Measurements from ENCODE around the gene EPHX1. TPM values are rescaled to one million over a fixed set of nuclear protein-coding genes. Genes with fewer than 3 reads are reported as not detected.

Gene EPHX1
- total and polyA plus RNA-seq, 2 of the 8 experiments (the other 6 are each of a cell fraction or from before 2014, with no cell fraction given), result 45.3 to 79.1 TPM

DNA sequence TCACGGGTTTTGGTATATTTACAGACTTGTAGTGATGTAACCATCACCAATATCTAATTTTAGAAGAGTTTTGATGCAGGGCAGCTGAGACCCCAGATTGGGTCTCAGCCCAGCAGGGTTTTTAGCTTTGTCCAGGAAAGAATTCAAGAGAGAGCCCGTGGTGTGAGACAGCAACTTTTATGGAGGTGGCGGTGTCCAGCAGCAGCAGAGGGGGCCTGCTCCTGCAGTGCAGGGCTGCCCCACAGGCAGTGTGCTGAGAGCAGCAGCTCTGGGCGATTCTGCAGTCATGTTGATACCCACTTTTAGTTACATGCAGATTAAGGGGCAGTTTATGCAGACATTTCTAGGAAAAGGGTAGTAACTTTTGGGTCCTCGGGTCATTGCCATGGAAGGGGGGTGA lies 1.8 kb upstream of the EPHX1 start (continued):
- TF ChIP-seq, protein P1, sequence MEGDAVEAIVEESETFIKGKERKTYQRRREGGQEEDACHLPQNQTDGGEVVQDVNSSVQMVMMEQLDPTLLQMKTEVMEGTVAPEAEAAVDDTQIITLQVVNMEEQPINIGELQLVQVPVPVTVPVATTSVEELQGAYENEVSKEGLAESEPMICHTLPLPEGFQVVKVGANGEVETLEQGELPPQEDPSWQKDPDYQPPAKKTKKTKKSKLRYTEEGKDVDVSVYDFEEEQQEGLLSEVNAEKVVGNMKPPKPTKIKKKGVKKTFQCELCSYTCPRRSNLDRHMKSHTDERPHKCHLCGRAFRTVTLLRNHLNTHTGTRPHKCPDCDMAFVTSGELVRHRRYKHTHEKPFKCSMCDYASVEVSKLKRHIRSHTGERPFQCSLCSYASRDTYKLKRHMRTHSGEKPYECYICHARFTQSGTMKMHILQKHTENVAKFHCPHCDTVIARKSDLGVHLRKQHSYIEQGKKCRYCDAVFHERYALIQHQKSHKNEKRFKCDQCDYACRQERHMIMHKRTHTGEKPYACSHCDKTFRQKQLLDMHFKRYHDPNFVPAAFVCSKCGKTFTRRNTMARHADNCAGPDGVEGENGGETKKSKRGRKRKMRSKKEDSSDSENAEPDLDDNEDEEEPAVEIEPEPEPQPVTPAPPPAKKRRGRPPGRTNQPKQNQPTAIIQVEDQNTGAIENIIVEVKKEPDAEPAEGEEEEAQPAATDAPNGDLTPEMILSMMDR (IDR thresholded peaks at IDR 0.05; ENCODE audit: control extremely low read depth in 1 of 3, insufficient read depth in 1 of 3, low read depth in 1 of 3, low read length in 3 of 3), result no peak
- TF ChIP-seq, protein P2, sequence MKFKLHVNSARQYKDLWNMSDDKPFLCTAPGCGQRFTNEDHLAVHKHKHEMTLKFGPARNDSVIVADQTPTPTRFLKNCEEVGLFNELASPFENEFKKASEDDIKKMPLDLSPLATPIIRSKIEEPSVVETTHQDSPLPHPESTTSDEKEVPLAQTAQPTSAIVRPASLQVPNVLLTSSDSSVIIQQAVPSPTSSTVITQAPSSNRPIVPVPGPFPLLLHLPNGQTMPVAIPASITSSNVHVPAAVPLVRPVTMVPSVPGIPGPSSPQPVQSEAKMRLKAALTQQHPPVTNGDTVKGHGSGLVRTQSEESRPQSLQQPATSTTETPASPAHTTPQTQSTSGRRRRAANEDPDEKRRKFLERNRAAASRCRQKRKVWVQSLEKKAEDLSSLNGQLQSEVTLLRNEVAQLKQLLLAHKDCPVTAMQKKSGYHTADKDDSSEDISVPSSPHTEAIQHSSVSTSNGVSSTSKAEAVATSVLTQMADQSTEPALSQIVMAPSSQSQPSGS (IDR thresholded peaks at IDR 0.05; ENCODE audit: low read length), result no peak
- TF ChIP-seq KDM5A (IDR thresholded peaks at IDR 0.05; ENCODE audit: low read length) (no peak), TCF12 (IDR thresholded peaks at IDR 0.05; ENCODE audit: low read depth, low read length) (no peak), NANOG (IDR thresholded peaks at IDR 0.05; ENCODE audit: insufficient read depth, low read depth, low read length, poor library complexity, severe bottlenecking) (no peak), ASH2L (IDR thresholded peaks at IDR 0.05; ENCODE audit: low read length) (no peak), GABPA (IDR thresholded peaks at IDR 0.05; ENCODE audit: borderline replicate concordance, insufficient read depth, low read length) (no peak), CHD1 (IDR thresholded peaks at IDR 0.05; ENCODE audit: low read depth, low read length) (no peak)
- TF ChIP-seq, protein P3, sequence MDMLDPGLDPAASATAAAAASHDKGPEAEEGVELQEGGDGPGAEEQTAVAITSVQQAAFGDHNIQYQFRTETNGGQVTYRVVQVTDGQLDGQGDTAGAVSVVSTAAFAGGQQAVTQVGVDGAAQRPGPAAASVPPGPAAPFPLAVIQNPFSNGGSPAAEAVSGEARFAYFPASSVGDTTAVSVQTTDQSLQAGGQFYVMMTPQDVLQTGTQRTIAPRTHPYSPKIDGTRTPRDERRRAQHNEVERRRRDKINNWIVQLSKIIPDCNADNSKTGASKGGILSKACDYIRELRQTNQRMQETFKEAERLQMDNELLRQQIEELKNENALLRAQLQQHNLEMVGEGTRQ (IDR thresholded peaks at IDR 0.05; ENCODE audit: low read length), result no peak
